Stimulated activated CD8-positive, alpha-beta memory T cell treated with anti-CD3 and anti-CD28 coated beads, Interleukin-4, amount 100 ng/mL, for 24 hours (primary cell): Measurements from ENCODE around the gene CAMKK2.
"Not testable (repeated sequence)": the region's sequence is repeated elsewhere in the genome, so short reads cannot be mapped to it uniquely, and the experiment has no call there.

ENCODE experiments used
- DNase-seq: peaks from one replicate; pipeline ENCODE4 v3.0.0-alpha.2; 2020; ENCODE audit warnings: low read depth

The CAMKK2 gene

DNA sequence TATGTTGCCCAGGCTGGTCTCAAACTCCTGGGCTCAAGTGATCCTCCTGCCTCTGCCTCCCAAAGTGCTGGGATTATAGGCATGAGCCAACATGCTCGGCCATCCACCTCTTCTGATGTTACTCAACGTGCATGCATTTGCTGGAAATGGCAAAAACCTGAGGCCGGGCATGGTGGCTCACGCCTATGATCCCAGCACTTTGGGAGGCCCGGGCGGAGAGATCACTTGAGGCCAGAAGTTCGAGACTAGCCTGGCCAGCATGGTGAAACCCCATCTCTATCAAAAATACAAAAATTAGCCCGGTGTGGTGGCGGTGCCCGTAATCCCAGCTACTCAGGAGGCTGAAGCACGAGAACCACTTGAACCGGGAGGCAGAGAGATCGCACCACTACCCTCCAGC, 1.9 kb upstream of the CAMKK2 start:
- DNase-seq, result not testable (repeated sequence)

DNA sequence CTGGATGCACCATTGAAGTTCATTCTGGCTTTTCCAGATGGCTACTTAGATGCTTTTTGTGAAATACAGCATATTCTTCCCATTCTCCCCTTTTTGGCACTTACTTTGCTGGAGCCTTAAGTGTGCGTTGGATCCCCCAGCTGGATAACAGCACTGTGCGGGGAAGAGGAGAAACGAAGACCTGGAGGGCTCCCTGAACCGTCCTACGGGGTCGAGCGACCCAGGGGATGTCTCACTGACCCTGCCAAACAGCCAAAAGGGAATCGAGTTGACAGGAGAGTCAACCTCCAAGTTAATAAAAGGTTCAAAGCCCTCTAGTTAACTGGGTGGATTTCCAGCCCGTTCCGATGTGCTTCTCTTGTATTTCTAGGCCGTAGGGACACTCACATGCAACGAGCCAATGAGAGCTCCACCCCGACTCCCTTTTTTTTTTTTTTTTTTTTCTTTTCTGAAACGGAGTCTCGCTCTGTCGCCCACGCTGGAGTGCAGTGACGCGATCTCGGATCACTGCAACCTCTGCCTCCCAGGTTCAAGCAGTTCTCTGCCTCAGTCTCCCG, 1.0 kb upstream of the CAMKK2 start:
- DNase-seq, result peak; percentile 41

DNA sequence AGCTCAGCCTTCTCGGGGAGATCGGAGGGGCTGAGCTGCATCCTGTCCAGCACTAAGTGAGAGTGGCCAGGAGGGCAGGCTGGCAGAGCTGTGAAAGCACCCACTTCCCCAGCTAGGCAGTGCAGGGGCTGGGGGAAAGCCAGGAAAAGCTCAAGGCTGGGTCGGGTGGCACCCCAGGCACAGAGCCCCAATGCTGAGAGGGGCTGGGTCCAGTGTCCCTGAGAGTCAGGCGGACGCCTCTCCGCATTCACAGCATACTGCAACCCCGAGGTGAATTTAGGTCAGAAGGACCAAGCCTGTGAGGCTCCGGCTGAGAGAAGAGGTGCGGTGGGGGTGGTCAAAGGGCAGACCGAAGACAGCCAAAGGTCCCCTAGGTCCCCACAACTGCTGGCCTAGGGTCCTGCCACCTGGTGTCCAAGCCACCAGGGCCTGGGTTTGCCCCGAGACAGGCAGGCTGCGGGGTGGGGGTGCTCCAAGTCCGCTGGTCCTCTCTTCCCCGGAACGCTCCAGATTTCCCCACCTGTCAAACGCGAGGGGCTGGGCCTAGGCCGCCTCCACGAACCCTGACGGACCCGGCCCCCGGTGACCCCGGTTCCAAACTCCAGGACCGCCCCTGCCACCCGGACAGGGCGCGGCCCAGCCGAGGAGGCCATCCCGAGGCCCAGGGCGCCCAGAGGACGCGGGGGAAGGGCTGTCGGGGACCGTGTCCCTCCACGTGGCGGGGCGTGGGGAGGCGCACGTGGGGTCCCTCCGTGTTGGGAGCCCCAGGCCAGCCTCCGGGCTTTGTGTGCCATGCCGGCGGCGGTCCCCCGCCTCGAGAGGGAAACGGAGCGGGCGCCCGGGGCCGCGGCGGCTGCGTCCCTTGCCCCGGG, 527 bp downstream of the CAMKK2 start:
- DNase-seq, result peak; percentile 30

DNA sequence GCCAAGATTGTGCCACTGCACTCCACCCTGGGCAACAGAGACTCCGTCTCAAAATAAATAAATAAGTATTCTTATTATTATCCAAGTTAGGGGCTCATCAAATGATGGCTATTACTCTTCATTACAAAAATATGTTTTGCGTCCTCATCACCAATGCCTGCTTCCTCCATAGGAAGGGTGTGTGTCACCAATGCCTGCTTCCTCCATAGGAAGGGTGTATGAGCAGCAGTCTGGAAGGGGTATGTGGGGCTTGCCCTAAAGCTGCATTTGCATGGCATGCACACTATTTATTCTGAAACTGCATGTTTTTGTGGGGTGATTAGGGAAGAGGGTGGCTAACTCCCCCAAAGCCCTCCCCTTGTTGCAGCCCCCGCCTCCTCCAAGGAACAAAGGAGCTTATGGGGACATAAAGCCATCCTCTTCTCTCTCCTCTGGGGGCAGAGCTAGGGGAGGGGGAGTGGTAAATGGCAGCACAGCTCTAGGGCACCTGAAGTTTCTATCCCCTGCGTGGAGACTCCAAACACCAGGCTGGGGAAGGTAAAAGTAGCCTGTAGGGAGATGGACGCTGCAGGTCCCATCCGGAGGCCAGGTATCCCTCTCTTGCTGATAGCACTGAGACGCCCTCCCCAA, 1.3 kb downstream of the CAMKK2 start:
- no peak for DNase-seq

DNA sequence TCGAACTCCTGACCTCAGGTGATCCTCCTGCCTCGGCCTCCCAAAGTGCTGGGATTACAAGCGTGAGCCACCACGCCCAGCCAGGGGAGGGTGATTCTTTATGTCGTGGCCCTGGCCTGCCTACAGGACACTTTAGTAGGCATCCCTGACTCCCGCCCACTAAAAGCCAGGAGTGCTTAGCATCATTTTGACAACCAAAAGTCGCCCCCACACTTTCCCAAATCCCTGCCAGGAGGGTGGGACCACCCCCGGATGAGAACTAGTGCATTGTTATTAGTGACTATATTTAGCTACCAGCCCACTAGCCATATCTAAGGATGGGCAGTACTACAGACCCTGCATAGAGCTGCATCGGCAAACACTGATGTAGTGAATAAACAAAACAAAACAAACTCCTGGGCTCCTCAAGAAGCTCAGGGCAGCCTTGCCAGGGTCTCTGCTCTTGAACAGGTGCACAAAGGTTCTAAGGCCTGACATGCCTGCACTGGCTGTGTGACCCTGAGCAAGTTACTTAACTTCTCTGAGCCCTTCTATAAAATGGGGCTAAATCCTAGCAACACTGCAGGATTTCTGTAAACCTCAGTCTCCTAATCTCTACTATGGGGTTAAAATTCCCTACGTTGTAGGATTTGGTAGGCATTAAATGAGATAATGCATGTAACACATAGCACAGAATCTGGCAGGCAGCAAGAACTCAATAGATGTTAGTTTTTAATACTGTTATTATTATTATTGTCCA, 2.2 kb downstream of the CAMKK2 start:
- DNase-seq, result no peak

DNA sequence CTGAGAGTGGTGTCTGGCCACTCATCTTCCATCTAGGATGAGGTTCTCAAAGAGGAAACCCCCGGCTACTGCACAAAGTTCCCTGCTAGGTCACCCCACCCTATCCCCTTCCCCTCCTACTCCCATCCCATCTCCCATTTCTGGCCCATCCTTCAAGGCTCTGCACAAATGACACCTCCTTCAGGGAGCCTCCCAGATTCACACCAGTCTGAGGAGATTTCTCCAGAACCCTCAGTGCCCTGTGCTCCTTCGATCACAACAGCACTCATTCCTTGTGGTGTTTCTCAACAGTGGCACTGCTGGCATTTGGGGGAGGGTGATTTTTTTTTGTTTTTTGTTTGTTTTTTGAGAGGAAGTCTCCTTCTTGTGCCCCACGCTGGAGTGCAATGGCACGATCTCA, 2.9 kb downstream of the CAMKK2 start:
- no peak for DNase-seq

DNA sequence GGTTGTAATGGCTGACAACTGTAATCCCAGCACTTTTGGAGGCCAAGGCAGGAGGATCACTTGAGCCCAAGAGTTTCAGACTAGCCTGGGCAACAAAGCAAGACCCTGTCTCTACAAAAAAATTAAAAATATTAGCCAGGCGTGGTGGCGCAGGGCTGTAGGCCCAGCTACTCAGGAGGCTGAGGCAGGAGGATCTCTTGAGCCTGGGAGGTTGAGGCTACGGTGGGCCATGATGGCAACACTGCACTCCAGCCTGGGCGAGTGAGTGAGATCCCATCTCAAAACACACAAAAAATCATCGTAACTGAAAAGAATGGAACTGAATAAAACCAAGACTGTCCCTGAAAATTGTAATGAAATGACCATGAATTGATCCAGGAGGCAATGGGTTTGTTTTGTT, 6.1 kb downstream of the CAMKK2 start:
- no peak for DNase-seq

DNA sequence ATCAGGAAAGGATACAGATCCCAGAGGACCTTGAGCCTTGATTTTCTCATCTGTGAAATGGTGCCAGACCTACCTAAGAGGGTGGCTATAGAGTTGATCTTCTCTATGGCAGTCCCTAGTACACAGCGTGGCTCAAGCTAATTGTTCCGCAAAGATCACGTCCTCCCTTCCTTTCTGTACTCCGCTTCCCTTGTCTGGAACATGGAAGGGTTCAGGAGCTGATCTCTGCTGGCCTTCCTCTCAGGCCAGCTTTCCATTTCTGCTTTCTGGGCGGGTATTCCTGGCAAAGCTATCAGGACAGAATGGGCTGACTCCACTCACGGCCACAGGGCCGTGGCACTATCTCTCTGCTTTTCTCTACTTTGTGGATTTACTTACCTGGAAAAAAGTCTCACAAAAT, 6.5 kb downstream of the CAMKK2 start:
- DNase-seq, result no peak

DNA sequence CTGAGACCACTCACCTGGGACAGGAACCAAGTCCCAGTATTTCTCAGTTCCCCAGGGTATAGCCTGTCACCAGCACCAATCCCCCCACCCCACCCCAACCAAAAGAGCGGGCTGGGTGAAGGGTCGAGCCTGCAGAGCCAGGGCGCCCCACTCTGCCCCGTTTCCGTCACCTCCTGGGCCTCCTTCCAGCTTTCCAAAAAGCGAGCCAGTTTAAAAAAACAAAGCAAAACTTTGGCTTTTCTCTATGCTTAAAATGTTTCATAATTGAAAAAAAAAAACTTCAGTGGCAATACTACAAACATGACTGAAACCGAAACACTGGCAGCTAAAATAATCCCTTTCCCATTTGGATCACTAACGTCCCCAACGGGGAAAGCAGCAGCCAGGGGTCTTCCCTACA, 7.5 kb downstream of the CAMKK2 start:
- no peak for DNase-seq

DNA sequence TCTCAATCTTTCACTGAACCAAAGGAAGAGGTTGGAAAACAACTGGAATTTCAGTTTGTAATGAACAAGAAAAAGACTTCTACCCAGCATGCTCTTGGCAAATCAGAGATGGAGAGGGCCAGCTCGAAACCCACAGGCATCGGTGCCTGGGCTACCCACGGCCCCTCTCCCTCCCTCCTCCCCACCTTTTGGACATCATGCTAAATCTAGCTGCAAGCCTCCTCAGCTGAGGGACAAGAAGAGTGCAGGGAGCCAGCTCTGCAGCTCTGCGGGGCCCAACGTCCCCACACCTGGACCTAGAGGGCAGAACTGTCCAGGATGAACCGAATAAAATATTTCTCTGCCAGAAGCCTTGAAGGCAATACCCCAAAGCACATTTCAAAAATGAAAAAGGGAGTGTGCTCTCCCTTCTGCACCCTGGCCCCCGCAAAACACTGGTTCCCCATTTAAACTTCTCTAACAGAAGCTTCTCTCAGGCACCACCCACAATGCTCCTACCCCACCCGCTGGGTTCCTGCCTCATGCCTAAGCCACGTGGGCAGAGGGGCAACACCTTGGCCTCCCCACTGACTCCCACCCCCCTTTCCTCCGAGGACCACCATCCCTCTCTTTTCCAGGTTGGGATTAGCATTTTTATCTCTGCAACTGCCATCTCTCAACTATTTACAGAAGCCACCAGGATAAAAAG, 8.2 kb downstream of the CAMKK2 start:
- no peak for DNase-seq

DNA sequence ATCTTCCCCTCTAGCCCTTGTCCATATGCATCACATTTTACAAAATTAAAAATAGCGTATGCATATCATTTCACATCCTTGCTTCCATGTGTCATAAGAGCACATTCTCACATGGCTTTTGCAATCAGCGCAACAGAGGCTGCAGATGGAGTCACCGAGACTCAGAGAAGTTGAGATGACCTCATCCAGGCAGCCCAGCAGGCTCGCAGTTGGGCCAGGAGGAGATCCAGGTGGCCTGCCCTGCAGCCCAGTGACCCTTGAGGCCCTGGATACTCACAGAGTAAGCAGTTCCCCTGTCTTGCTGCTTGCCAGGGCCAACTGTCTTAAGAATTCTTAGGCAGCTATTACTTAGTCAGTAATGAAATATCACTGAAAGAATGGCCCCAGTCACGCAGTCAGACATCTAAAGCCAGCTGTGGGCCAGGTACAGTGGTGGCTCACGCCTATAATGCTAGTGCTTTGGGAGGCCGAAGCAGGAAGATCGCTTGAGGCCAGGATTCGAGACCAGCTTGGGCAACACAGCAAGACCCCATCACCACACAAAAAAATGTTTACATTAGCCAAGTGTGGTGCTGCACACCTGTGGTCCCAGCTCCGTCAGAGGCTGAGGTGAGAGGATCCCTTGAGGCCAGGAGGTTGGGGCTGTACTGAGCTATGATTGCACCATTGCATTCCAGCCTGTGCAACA, 9.1 kb downstream of the CAMKK2 start:
- no peak for DNase-seq

DNA sequence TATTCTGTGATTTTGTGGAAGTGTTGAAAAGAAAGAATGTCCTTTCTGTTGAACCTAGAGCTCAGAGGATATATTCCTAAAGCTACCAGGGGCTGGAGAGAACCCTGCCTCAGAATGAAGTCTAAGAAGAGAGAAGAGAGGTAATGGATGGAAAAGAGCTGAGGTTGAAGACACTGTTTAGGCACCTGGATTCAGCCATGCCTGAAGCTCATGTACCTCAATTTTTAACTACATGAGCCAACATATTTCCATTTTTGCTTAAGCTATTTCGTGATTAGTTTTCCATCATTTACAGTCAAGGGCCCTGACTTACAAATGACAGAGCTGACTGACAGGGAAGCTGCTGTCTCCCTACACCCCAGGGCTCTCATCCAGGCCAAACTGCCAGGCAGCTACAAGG, 10.7 kb downstream of the CAMKK2 start:
- DNase-seq, result no peak

DNA sequence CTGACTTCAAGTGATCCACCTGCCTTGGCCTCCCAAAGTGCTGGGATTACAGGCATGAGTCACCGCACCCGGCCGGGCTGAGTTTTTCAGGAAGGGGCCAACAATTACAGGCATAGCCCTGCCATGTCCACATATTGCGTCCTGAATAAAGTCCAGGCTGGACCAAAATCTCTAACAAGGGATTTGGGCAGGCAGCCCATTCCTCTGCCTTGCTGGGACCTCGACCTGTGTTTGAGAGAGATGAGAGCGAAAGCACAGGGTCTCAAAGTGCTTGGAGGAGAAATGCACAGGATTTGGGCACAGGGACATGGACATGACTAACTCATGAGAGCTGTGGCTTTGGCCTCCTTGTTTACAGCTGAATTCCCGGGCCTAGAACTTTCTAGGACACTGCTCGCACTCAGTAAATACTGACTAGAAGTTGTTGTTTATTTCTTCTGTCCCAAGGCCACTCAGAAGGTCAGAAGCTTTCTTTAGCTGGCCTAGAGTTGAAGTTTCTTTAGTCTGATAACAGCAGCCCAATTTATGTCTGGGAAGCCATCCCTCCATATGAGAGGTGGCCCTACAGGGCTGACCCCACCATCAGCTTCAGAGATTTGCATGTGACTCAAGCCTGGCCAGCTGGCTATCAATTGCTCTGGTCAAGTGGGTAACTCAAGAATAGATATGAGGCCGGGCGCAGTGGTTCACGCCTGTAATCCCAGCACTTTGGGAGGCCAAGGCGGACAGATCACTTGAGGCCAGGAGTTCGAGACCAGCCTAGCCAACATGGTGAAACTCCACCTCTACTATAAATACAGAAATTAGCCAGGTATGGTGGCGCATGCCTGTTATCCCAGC, 11.7 kb downstream of the CAMKK2 start:
- no peak for DNase-seq

DNA sequence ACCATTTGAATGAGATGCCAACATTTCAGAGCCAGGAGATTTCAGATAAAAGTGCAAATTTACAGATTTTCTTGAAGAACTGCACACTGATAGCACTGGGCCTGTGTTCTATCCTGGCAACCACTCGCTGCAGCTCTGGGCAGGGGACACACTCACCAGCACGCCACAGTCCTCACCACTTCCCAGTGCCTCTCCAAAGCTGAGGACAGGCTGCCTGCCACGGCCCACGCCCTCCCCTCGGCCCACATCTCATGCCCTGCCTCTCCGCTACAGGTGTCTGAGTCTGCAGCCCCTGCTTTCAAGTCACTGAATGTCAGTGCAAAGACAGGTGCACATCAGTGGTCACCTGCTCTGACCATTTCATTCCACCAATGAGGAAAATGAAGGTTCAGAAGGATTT, 12.7 kb downstream of the CAMKK2 start:
- no peak for DNase-seq

DNA sequence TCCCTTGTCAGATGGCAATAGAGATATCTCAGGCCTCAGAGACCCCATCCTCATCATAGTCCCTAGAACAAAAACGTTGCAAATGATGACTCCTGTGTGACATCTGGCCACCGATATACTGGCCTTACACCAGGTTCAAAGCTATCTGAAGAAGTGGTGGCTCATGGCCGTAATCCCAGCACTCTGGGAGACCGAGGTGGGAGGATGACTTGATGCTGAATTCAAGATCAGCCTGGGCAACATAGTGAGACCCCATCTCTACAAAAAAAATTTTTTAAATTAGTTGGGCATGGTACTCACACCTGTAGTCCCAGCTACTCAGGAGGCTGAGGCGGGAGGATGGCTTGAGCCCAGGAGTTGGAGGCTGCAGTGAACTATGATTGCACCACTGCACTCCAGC, 13.1 kb downstream of the CAMKK2 start:
- no peak for DNase-seq

DNA sequence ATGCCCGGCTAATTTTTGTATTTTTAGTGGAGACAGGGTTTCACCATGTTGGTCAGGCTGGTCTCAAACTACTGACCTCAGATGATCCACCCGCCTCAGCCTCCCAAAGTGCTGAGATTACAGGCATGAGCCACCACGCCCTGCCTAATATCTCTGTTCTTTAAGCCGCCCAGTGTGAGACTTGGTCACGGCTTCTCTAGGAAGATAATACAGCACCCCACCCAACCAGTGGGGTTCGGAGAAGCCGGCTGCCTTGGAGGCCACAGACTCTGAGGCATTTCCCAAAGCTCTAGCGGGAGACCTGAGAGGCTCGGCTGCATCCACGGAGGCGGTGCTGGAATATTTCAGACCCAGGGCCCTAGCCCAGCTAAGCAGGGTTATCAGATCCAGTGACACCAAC, 13.6 kb downstream of the CAMKK2 start:
- not testable (repeated sequence) for DNase-seq

DNA sequence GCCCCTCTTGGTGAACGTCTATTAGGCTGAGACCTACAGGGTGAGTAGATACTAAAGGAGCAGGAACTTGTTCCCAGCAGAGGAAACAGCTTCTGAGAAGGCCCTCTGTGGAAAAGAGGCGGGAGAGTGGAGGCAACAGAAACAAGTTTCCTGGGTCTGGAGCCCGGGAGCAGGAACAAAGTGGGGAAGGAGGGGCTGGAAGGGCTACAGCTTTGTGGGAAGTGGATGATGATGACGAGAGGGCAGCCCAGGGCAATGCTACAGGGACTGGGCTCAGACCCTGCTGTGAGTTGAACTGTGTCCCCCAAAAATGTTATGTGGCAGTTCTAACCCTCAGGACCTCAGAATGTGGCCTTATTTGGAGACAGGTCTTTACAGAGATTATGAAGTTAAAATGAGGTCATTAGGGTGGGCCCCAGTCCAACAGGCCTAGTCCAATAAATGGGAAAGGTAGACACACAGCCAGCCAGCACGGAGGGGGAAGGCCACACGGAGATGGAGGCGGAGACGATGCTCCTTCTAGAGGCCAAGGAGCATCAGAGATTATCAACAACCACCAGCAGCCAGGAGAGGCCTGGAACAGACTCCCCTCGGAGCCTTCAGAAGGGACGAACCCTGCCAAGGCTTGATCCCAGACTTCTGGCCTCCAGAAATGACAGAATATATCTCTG, 14.3 kb downstream of the CAMKK2 start:
- no peak for DNase-seq

DNA sequence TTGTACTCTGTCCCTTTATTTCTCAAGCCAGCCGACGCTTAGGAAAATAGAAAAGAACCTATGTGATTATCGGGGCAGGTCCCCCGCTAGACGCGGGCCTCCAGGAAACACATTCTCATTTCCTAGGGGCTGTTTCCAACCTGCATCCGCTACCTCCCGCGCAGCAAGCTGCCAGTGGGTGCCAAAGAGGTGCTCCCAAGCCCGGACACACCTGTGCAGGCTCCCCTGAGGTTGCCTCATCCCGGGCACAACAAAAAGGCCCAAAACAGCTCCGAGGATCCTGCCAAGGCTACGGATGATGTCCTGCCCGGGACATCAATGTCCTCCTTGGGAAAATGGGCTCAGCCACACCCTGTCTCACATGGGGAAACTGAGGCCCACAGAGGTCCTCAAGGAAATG, 15.4 kb downstream of the CAMKK2 start:
- DNase-seq, result not testable (repeated sequence)

DNA sequence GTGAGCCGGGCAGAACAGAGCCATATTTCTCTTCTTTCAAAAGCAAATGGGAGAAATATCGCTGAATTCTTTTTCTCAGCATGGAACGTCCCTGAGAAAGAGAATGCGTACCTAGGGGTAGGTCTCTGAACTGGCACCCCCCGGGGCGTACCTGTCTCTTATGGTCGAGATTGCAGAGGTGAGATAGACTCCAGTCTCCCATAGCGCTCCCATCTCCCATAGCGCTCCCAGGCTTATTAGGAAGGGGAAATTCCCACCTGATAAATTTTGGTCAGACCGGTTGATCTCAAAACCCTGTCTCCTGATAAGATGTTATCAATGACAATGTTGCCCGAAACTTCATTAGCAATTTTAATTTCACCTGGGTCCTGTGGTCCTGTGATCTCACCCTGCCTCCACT, 16.0 kb downstream of the CAMKK2 start:
- DNase-seq, result not testable (repeated sequence)

DNA sequence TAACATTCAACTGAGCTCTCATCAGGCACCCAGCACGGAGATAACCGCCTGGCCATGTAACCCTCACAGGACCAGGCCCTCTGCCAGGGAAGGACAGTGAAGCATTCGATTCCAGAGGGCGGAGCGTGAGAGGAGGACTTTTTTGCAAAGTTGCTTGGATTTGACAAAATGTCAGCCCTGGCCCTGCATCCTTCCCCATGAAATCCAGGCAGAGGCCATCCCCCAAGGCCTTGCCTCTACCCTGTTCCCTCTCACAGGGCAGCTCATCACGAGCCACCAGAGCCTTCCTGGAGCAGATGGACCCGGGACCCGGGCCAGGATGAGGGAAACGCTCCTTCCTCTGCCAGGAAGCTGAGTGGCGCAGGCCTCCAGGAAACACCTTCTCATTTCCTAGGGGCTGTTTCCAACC, 17.0 kb downstream of the CAMKK2 start:
- DNase-seq, result no peak
